Astrocyte (in vitro differentiated cells and primary cell): ENCODE measurements around the gene LRRTM4.

Experiments used
- EZH2 ChIP-seq: IDR thresholded peaks from 2 replicates; pipeline ENCODE4 v1.6.1; 2012; ENCODE audit warnings: mild to moderate bottlenecking, low read length, inconsistent platforms; ENCODE audit not compliant: insufficient read depth
- TF ChIP-seq, protein P1 (sequence below): IDR thresholded peaks from 2 replicates; pipeline ENCODE4 v1.5.1; 2011; ENCODE audit warnings: low read depth, mild to moderate bottlenecking, inconsistent platforms, low read length, moderate library complexity; ENCODE audit not compliant: insufficient read depth

DNA sequence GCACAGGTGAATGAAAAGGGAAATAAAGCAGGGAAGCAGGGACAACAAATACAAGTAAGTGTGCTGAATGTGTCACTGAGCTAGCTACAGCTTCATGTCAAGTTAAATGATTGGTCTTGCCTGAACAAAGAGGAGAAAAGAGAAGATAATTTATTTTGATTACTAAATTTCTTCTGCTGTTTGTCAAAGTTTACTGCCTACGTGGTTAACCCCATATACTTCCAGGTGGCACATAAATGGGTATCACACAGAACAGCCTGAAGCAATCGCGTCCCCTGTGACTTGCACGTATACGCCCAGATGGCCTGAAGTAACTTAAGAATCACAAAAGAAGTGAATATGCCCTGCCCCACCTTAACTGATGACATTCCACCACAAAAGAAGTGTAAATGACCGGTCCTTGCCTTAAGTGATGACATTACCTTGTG, 434.2 kb downstream of the LRRTM4 start:
- TF ChIP-seq, protein P1, sequence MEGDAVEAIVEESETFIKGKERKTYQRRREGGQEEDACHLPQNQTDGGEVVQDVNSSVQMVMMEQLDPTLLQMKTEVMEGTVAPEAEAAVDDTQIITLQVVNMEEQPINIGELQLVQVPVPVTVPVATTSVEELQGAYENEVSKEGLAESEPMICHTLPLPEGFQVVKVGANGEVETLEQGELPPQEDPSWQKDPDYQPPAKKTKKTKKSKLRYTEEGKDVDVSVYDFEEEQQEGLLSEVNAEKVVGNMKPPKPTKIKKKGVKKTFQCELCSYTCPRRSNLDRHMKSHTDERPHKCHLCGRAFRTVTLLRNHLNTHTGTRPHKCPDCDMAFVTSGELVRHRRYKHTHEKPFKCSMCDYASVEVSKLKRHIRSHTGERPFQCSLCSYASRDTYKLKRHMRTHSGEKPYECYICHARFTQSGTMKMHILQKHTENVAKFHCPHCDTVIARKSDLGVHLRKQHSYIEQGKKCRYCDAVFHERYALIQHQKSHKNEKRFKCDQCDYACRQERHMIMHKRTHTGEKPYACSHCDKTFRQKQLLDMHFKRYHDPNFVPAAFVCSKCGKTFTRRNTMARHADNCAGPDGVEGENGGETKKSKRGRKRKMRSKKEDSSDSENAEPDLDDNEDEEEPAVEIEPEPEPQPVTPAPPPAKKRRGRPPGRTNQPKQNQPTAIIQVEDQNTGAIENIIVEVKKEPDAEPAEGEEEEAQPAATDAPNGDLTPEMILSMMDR = no peak
- TF ChIP-seq EZH2 = no peak
